GM12892 (cell line): ENCODE measurements around the gene PPFIA1.

Experiments
- POLR2A ChIP-seq: IDR thresholded peaks from 2 replicates; pipeline ENCODE4 v1.6.1; 2011; ENCODE audit warnings: low read depth, low read length, control low read depth
- POLR2AphosphoS5 ChIP-seq: IDR thresholded peaks from 2 replicates; pipeline ENCODE4 v1.6.1; 2011; ENCODE audit warnings: low read depth, low read length, control low read depth
- TAF1 ChIP-seq: IDR thresholded peaks from 2 replicates; pipeline ENCODE4 v1.6.1; 2011; ENCODE audit warnings: low read depth, mild to moderate bottlenecking, control low read depth, low read length, borderline replicate concordance

DNA sequence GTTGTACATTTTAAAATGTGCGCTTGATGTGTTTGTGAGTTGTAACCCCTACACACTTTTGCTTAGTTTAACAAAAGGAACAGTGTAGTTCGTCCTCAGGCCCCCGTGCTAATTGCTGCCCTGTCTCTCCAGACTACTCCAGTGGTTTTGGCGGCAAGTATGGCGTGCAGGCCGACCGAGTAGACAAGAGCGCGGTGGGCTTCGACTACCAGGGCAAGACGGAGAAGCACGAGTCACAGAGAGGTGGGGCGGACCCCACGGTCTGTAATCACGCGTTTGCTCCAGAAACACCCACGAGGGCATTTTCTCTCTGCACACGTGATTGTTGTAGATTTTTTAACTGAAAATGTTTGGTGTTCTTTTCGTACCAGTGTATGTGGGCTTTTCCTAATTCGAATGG lies 146.4 kb downstream of the PPFIA1 start:
- TF ChIP-seq POLR2A (no peak), TAF1 (no peak), POLR2AphosphoS5 (no peak)
